Adrenal gland (tissue), 12 donors: ENCODE results near the gene PCSK1. TPM values are rescaled to one million over a fixed set of nuclear protein-coding genes. Genes with fewer than 3 reads are reported as not detected.

Experiments
- DNase-seq, 7 donors: peaks; one replicate each; pipeline ENCODE4 v3.0.0-alpha.2; 2019 to 2020
- H3K27ac ChIP-seq, 5 donors: fragments of 200-600 bp; sonication (generic) in 4 of 5; 1 replicate in 3 of 5; 2 replicates in 2 of 5; pipeline versions ENCODE4 v1.5.1 to v1.8.0; 2016 to 2020; ENCODE audit warnings: mild to moderate bottlenecking in 1 of 5
- H3K27me3 ChIP-seq: fragments of 200-600 bp; 2 replicates; pipeline ENCODE4 v1.8.0; 2021
- H3K36me3 ChIP-seq, 2 donors: fragments of 200-600 bp; replicated peaks in 1 of 2; 1 replicate in 1 of 2; 2 replicates in 1 of 2; pipeline versions ENCODE4 v1.5.1 to v1.8.0; 2018 to 2022
- H3K4me1 ChIP-seq, 2 donors: fragments of 200-600 bp; replicated peaks in 1 of 2; 1 replicate in 1 of 2; 2 replicates in 1 of 2; pipeline versions ENCODE4 v1.5.1 to v1.8.0; 2018 to 2021
- H3K4me3 ChIP-seq, 4 donors: fragments of 200-600 bp; sonication (generic) in 3 of 4; one replicate each; pipeline ENCODE4 v1.5.1; 2016 to 2018
- H3K9me3 ChIP-seq, 3 donors: fragments of 200-600 bp; sonication (generic) in 1 of 3; replicated peaks in 1 of 3; 1 replicate in 2 of 3; 2 replicates in 1 of 3; pipeline versions ENCODE4 v1.5.1 to v1.8.0; 2016 to 2021
- POLR2A ChIP-seq, 2 donors: fragments of 450-650 bp; IDR thresholded peaks; one replicate each; pipeline ENCODE4 v1.6.1; 2017; ENCODE audit warnings: antibody characterized with exemption in 2 of 2, mild to moderate bottlenecking in 2 of 2, moderate library complexity in 1 of 2
- WGBS, 4 donors: extraction: QIAGEN DNeasy Blood & Tissue Kit in 2 of 4; methylation state at CpG; one replicate each; pipeline versions ENCODE4 v1.1.5 to v1.1.7; 2013 to 2017; 5-methylcytosine and 5-hydroxymethylcytosine counted together
- intact Hi-C, 2 donors: fragments of 100-400 bp; cut with DNase I; formaldehyde crosslinking; loops; one replicate each; pipeline versions ENCODE4 v1.14.1 to v1.15.0; 2022 to 2023
- polyA plus RNA-seq, 3 donors: library from polyadenylated mRNA; stranded (reverse); fragments of 200-250 nt in 2 of 3; fragments of 350-450 nt in 1 of 3; fragmentation: Illumina TruSeq in 1 of 3; extraction: RNeasy Lipid Tissue Mini Kit (QIAGEN cat#74804) in 1 of 3; gene quantifications; one replicate each; pipeline ENCODE4 v1.2.3, GENCODE V29; 2013 to 2014
- total RNA-seq, 9 donors: library from RNA; depleted of rRNA in 4 of 9; stranded (reverse); fragments of >200 nt in 4 of 9; fragments of 120-200 nt in 1 of 9; fragmentation: NEBNext Ultra II Directional in 1 of 9; extraction: Animal tissue kit (Norgen Biotek cat#: 25700) in 1 of 9; gene quantifications; one replicate each; pipeline versions ENCODE4 v1.1.0 to v1.2.4, GENCODE V29; 2013 to 2023
- TF ChIP-seq, protein P1 (sequence below), 6 experiments: fragments of 450-650 bp in 4 of 6; fragments of 200-600 bp in 2 of 6; sonication (generic) in 1 of 6; IDR thresholded peaks; 1 replicate in 5 of 6; 2 replicates in 1 of 6; pipeline versions ENCODE4 v1.5.1 to v1.8.0; 2016 to 2021; ENCODE audit warnings: antibody characterized with exemption in 6 of 6, mild to moderate bottlenecking in 2 of 6, moderate library complexity in 1 of 6
- donor health status: healthy with polysubstance abuse.
- donor health status: Bipolar disorder and iron deficiency.
- donor health status: DM: yes; HTN: yes; CAD: no.
- donor health status: DM: no; HTN: no; CAD: no.
- donor health status: DM: no; HTN: no; CAD: no.
- donor health status: DM: yes; HTN: yes; CAD: no.

PCSK1 gene
- total and polyA plus RNA-seq, 12 donors = 0.39 to 8.4 (median 1.5) TPM

GRCh38 chr5:96468956-96469355 is 35.9 kb upstream of the PCSK1 start:
- DNase-seq = no peak
- Histone ChIP-seq H3K9me3 (no peaks in the 10 kb centered on the region), H3K4me1 (no peaks in the 10 kb centered on the region), H3K27me3 (no peaks in the 10 kb centered on the region), H3K36me3 (no peaks in the 10 kb centered on the region), H3K4me3 (no peak overlapping the region), H3K27ac (no peak overlapping the region)
- WGBS, 4 donors = 69 to 80% (median 79%) methylated on average over 5 of the region's 5 CpGs
- intact Hi-C loops = no loop called here
- TF ChIP-seq, protein P1, sequence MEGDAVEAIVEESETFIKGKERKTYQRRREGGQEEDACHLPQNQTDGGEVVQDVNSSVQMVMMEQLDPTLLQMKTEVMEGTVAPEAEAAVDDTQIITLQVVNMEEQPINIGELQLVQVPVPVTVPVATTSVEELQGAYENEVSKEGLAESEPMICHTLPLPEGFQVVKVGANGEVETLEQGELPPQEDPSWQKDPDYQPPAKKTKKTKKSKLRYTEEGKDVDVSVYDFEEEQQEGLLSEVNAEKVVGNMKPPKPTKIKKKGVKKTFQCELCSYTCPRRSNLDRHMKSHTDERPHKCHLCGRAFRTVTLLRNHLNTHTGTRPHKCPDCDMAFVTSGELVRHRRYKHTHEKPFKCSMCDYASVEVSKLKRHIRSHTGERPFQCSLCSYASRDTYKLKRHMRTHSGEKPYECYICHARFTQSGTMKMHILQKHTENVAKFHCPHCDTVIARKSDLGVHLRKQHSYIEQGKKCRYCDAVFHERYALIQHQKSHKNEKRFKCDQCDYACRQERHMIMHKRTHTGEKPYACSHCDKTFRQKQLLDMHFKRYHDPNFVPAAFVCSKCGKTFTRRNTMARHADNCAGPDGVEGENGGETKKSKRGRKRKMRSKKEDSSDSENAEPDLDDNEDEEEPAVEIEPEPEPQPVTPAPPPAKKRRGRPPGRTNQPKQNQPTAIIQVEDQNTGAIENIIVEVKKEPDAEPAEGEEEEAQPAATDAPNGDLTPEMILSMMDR (IDR thresholded peaks at IDR 0.05) = no peak
- no peak for TF ChIP-seq POLR2A (IDR thresholded peaks at IDR 0.05)

GRCh38 chr5:96463091-96463490 is 30.0 kb upstream of the PCSK1 start:
- Histone ChIP-seq H3K4me3 (no peak overlapping the region), H3K27me3 (no peaks in the 10 kb centered on the region), H3K27ac (no peak overlapping the region), H3K36me3 (no peaks in the 10 kb centered on the region), H3K4me1 (no peaks in the 10 kb centered on the region), H3K9me3 (no peaks in the 10 kb centered on the region)
- TF ChIP-seq, protein P1 (IDR thresholded peaks at IDR 0.05) = no peak
- TF ChIP-seq POLR2A (IDR thresholded peaks at IDR 0.05) = no peak
- no peak for DNase-seq
- WGBS, 4 donors = 68 to 84% (median 76%) methylated on average over 2 of the region's 2 CpGs
- intact Hi-C loops = no loop called here

DNA sequence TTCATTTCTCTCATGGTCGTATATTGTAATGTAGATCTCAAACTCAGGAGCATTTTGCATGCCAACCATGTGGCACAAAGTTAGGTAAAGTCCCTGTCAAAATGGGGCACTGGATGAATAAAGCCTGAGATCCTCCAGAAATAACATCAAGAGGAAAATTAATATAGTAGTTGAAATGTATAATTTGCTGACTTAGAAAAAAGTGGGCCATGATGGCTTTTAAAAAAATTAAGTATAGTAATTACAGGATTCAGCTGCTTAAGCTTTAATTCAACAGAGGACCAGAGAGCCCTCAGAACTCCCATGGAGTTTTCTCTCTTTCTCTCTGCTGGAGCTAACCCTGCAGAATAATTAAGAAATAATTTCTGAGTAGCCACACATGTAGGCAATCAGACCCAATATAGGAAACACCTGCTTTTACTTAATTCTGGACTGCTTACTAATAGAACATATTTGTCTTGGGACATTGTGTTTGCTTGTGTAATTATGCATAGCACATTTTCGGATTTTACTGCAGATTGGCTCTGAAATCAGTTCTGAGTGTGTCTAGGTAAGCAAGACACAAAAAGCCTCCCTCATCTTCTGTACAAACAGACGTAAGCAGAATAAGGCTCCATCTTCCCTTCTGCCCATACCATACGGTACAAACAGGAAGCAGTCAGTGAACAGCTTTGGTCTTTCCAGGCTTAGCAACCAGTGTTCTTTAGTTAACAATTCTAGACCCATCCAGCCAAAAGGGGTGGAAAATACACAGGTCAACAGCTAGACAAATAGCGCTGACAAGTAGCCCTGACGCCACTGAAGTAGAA is 26.5 kb upstream of the PCSK1 start:
- no peak for DNase-seq
- Histone ChIP-seq H3K27ac (no peak overlapping the region), H3K36me3 (no peaks in the 10 kb centered on the region), H3K4me1 (no peaks in the 10 kb centered on the region), H3K27me3 (no peaks in the 10 kb centered on the region), H3K4me3 (no peak overlapping the region), H3K9me3 (no peaks in the 10 kb centered on the region)
- intact Hi-C loops = no loop called here
- WGBS, 4 donors = 66 to 76% (median 70%) methylated on average over 6 of the region's 6 CpGs
- TF ChIP-seq POLR2A (IDR thresholded peaks at IDR 0.05) = no peak
- TF ChIP-seq, protein P1 (IDR thresholded peaks at IDR 0.05) = no peak

GRCh38 chr5:96458176-96458575 is 25.1 kb upstream of the PCSK1 start:
- H3K4me3 ChIP-seq = no peak overlapping the region
- TF ChIP-seq, protein P1 (IDR thresholded peaks at IDR 0.05) = no peak
- no peak for TF ChIP-seq POLR2A (IDR thresholded peaks at IDR 0.05)
- no peaks in the 10 kb centered on the region for H3K27me3 ChIP-seq
- no peaks in the 10 kb centered on the region for H3K36me3 ChIP-seq
- no peak for DNase-seq
- WGBS, 4 donors = 73 to 87% (median 77%) methylated on average over 2 of the region's 2 CpGs
- H3K27ac ChIP-seq = no peak overlapping the region
- intact Hi-C loops = no loop called here
- no peaks in the 10 kb centered on the region for H3K4me1 ChIP-seq
- no peaks in the 10 kb centered on the region for H3K9me3 ChIP-seq
